Neural cell (in vitro differentiated cells): ENCODE results near the gene LLGL2.

ENCODE experiments used
- EP300 ChIP-seq: fragments of 450-650 bp; conservative IDR thresholded peaks from 2 replicates; pipeline ENCODE4 v1.6.1; 2014; ENCODE audit warnings: antibody characterized with exemption, mild to moderate bottlenecking, moderate library complexity; ENCODE audit not compliant: poor library complexity, severe bottlenecking
- EZH2 ChIP-seq: fragments of 200-600, 300-800 bp; shearing (Covaris generic), sonication (generic); IDR thresholded peaks from 2 replicates; pipeline ENCODE4 v1.6.1; 2014; ENCODE audit warnings: antibody characterized with exemption, low read length, borderline replicate concordance, mild to moderate bottlenecking; ENCODE audit not compliant: insufficient read depth, poor library complexity, severe bottlenecking
- MXI1 ChIP-seq: fragments of 450-650 bp; conservative IDR thresholded peaks from 2 replicates; pipeline ENCODE4 v1.6.1; 2014; ENCODE audit warnings: antibody characterized with exemption, mild to moderate bottlenecking; ENCODE audit not compliant: poor library complexity, severe bottlenecking
- POLR2AphosphoS5 ChIP-seq: IDR thresholded peaks from 2 replicates; pipeline ENCODE4 v1.6.1; 2012
- TAF1 ChIP-seq: IDR thresholded peaks from 2 replicates; pipeline ENCODE4 v1.6.1; 2012; ENCODE audit warnings: low read depth
- TF ChIP-seq, protein P1 (sequence below): fragments of 450-650 bp; IDR thresholded peaks from 2 replicates; pipeline ENCODE4 v1.5.1; 2014; ENCODE audit warnings: antibody characterized with exemption, mild to moderate bottlenecking, moderate library complexity; ENCODE audit not compliant: poor library complexity, severe bottlenecking
- TF ChIP-seq, protein P2 (sequence below): IDR thresholded peaks from 2 replicates; pipeline ENCODE4 v1.6.1; 2012; ENCODE audit warnings: borderline replicate concordance

DNA sequence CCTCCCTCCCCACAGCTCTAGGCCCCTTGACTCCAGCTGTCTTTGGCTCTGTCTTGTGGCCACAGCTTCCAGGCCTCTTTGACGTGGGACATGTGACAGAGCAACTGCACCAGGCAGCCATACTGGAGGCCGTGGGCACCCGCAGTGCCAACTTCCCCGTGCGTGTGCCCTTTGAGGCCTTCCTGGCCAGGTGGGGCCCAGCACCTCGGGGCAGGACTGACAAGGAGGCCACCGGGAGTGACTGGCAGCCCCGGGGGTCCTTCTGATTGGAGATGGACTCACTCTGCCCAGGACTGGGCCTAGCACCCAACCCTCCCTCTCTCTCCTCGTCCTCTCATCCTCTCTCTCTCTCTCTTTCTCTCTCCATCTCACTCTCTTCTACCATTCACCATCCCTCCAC is 77.6 kb downstream of the LLGL2 start:
- no peak for TF ChIP-seq TAF1
- TF ChIP-seq, protein P1, sequence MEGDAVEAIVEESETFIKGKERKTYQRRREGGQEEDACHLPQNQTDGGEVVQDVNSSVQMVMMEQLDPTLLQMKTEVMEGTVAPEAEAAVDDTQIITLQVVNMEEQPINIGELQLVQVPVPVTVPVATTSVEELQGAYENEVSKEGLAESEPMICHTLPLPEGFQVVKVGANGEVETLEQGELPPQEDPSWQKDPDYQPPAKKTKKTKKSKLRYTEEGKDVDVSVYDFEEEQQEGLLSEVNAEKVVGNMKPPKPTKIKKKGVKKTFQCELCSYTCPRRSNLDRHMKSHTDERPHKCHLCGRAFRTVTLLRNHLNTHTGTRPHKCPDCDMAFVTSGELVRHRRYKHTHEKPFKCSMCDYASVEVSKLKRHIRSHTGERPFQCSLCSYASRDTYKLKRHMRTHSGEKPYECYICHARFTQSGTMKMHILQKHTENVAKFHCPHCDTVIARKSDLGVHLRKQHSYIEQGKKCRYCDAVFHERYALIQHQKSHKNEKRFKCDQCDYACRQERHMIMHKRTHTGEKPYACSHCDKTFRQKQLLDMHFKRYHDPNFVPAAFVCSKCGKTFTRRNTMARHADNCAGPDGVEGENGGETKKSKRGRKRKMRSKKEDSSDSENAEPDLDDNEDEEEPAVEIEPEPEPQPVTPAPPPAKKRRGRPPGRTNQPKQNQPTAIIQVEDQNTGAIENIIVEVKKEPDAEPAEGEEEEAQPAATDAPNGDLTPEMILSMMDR: no peak
- TF ChIP-seq EZH2: no peak
- no peak for TF ChIP-seq POLR2AphosphoS5
- TF ChIP-seq EP300: no peak
- TF ChIP-seq MXI1: no peak
- TF ChIP-seq, protein P2, sequence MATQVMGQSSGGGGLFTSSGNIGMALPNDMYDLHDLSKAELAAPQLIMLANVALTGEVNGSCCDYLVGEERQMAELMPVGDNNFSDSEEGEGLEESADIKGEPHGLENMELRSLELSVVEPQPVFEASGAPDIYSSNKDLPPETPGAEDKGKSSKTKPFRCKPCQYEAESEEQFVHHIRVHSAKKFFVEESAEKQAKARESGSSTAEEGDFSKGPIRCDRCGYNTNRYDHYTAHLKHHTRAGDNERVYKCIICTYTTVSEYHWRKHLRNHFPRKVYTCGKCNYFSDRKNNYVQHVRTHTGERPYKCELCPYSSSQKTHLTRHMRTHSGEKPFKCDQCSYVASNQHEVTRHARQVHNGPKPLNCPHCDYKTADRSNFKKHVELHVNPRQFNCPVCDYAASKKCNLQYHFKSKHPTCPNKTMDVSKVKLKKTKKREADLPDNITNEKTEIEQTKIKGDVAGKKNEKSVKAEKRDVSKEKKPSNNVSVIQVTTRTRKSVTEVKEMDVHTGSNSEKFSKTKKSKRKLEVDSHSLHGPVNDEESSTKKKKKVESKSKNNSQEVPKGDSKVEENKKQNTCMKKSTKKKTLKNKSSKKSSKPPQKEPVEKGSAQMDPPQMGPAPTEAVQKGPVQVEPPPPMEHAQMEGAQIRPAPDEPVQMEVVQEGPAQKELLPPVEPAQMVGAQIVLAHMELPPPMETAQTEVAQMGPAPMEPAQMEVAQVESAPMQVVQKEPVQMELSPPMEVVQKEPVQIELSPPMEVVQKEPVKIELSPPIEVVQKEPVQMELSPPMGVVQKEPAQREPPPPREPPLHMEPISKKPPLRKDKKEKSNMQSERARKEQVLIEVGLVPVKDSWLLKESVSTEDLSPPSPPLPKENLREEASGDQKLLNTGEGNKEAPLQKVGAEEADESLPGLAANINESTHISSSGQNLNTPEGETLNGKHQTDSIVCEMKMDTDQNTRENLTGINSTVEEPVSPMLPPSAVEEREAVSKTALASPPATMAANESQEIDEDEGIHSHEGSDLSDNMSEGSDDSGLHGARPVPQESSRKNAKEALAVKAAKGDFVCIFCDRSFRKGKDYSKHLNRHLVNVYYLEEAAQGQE: no peak
